SK-N-SH (cell line): Measurements from ENCODE around the gene CCDC28A. TPM values are rescaled to one million over a fixed set of nuclear protein-coding genes. Genes with fewer than 3 reads are reported as not detected.

ENCODE experiments used
- CTCF ChIA-PET: fragments of 300-600, 350-600 bp; formaldehyde crosslinking; extraction: SDS; loops from one replicate; lab custom pipeline; 2021; lab: Yijun Ruan, JAX
- POLR2A ChIA-PET: fragments of 350-600 bp; sonication (Branson Sonifier 250); formaldehyde crosslinking; extraction: SDS; loops from one replicate; lab custom pipeline; 2020; ENCODE audit warnings: antibody characterized with exemption, inconsistent platforms; lab: Yijun Ruan, JAX
- DNase-seq: peaks from one replicate; pipeline ENCODE4 v3.0.0; 2012
- H2AFZ ChIP-seq: fragments of 200-600 bp; sonication (generic); 2 replicates; pipeline ENCODE4 v1.8.1; 2016; ENCODE audit warnings: antibody characterized with exemption, mild to moderate bottlenecking, low read depth
- H3F3A ChIP-seq: fragments of 200-600 bp; sonication (generic); replicated peaks from 2 replicates; pipeline ENCODE3; 2016; ENCODE audit warnings: antibody characterized with exemption, mild to moderate bottlenecking; ENCODE audit not compliant: insufficient read depth
- H3K27ac ChIP-seq, 2 experiments: fragments of 200-500 bp in 1 of 2; fragments of 200-600 bp in 1 of 2; sonication (Bioruptor generic) in 1 of 2; sonication (generic), shearing (Covaris generic) in 1 of 2; 2 replicates each; pipeline versions ENCODE4 v1.5.1 to v1.6.1; 2014 to 2016; ENCODE audit warnings: low read depth in 2 of 2, inconsistent platforms in 1 of 2, low read length in 1 of 2, mild to moderate bottlenecking in 1 of 2, mixed read lengths in 1 of 2
- H3K27me3 ChIP-seq: fragments of 200-600 bp; sonication (generic), shearing (Covaris generic); 2 replicates; pipeline ENCODE4 v1.6.1; 2016; ENCODE audit warnings: mixed run types; ENCODE audit not compliant: insufficient read depth
- H3K36me3 ChIP-seq, 2 experiments: fragments of 200-500 bp in 1 of 2; fragments of 200-600 bp in 1 of 2; sonication (Bioruptor generic) in 1 of 2; sonication (generic) in 1 of 2; replicated peaks in 1 of 2; 2 replicates each; pipeline versions ENCODE3 to v1.5.1; 2014 to 2016; ENCODE audit warnings: low read length in 1 of 2, mild to moderate bottlenecking in 1 of 2; ENCODE audit not compliant: insufficient read depth in 2 of 2, control insufficient read depth in 1 of 2
- H3K4me1 ChIP-seq, 2 experiments: fragments of 200-500 bp in 1 of 2; fragments of 200-600 bp in 1 of 2; sonication (Bioruptor generic) in 1 of 2; sonication (generic), shearing (Covaris generic) in 1 of 2; 2 replicates each; pipeline versions ENCODE4 v1.5.1 to v1.6.1; 2014 to 2016; ENCODE audit warnings: low read depth in 1 of 2, low read length in 1 of 2, mixed run types in 1 of 2; ENCODE audit not compliant: insufficient read depth in 2 of 2, control insufficient read depth in 1 of 2
- H3K4me2 ChIP-seq: fragments of 200-600 bp; sonication (generic), shearing (Covaris generic); 2 replicates; pipeline ENCODE4 v1.6.1; 2017; ENCODE audit warnings: mixed run types
- H3K4me3 ChIP-seq, 2 experiments: fragments of 200-500 bp in 1 of 2; fragments of 200-600 bp in 1 of 2; sonication (Bioruptor generic) in 1 of 2; sonication (generic), shearing (Covaris generic) in 1 of 2; 2 replicates each; pipeline versions ENCODE4 v1.5.1 to v1.8.1; 2014 to 2016; ENCODE audit warnings: low read depth in 2 of 2, inconsistent platforms in 1 of 2, low read length in 1 of 2, mild to moderate bottlenecking in 1 of 2, mixed read lengths in 1 of 2, moderate library complexity in 1 of 2
- H3K79me2 ChIP-seq: fragments of 200-600 bp; sonication (generic); 2 replicates; pipeline ENCODE4 v1.8.1; 2017; ENCODE audit warnings: mild to moderate bottlenecking; ENCODE audit not compliant: insufficient read depth
- H3K9ac ChIP-seq: fragments of 200-600 bp; sonication (generic); 2 replicates; pipeline ENCODE4 v1.6.1; 2017; ENCODE audit warnings: mixed run types
- H3K9me2 ChIP-seq: fragments of 200-600 bp; sonication (generic); 2 replicates; pipeline ENCODE4 v1.6.1; 2017; ENCODE audit warnings: mixed run types
- H3K9me3 ChIP-seq: fragments of 200-600 bp; sonication (generic); 2 replicates; pipeline ENCODE4 v1.6.1; 2017; ENCODE audit warnings: mixed run types, mild to moderate bottlenecking, moderate library complexity
- H4K20me1 ChIP-seq: fragments of 200-600 bp; sonication (generic); 2 replicates; pipeline ENCODE4 v1.6.1; 2017; ENCODE audit warnings: mild to moderate bottlenecking, mixed run types; ENCODE audit not compliant: insufficient read depth
- CTCF ChIP-seq: fragments of 200-600 bp; sonication (generic); IDR thresholded peaks from 2 replicates; pipeline ENCODE4 v1.6.1; 2017; ENCODE audit warnings: antibody characterized with exemption, mild to moderate bottlenecking, moderate library complexity
- FOXJ3 ChIP-seq: sonication (generic); formaldehyde crosslinking; IDR thresholded peaks from 2 replicates; pipeline ENCODE4 v1.5.1; 2020; ENCODE audit warnings: mild to moderate bottlenecking, missing genetic modification reagents
- FOXM1 ChIP-seq: IDR thresholded peaks from 2 replicates; pipeline ENCODE4 v1.4.0; 2012; ENCODE audit warnings: low read depth, mild to moderate bottlenecking
- IRF3 ChIP-seq: fragments of 150-350 bp; IDR thresholded peaks from 2 replicates; pipeline ENCODE4 v1.6.1; 2016; ENCODE audit warnings: mild to moderate bottlenecking, low read depth, low read length
- JUND ChIP-seq: IDR thresholded peaks from 2 replicates; pipeline ENCODE4 v1.4.0; 2012
- MAX ChIP-seq: IDR thresholded peaks from 2 replicates; pipeline ENCODE4 v1.4.0; 2012; ENCODE audit warnings: low read depth
- MEF2A ChIP-seq: IDR thresholded peaks from 2 replicates; pipeline ENCODE4 v1.4.0; 2012; ENCODE audit warnings: low read depth, borderline replicate concordance
- NRF1 ChIP-seq: IDR thresholded peaks from 2 replicates; pipeline ENCODE4 v1.6.1; 2012; ENCODE audit warnings: low read depth, mild to moderate bottlenecking, low read length
- PBX3 ChIP-seq: IDR thresholded peaks from 2 replicates; pipeline ENCODE4; 2012
- RAD21 ChIP-seq: IDR thresholded peaks from 2 replicates; pipeline ENCODE4 v1.6.1; 2012; ENCODE audit warnings: mild to moderate bottlenecking, low read length
- REST ChIP-seq: IDR thresholded peaks from 2 replicates; pipeline ENCODE4 v1.6.1; 2012; ENCODE audit warnings: mild to moderate bottlenecking, low read depth, low read length, moderate library complexity
- RFX5 ChIP-seq: IDR thresholded peaks from 2 replicates; pipeline ENCODE4 v1.6.1; 2012; ENCODE audit warnings: mild to moderate bottlenecking, improper control_type of control experiment, low read length
- TAF1 ChIP-seq: IDR thresholded peaks from 2 replicates; pipeline ENCODE4 v1.6.1; 2012; ENCODE audit warnings: low read depth, mild to moderate bottlenecking, low read length, moderate library complexity, borderline replicate concordance
- TEAD4 ChIP-seq: IDR thresholded peaks from 2 replicates; pipeline ENCODE4 v1.4.0; 2012; ENCODE audit warnings: mild to moderate bottlenecking, borderline replicate concordance; ENCODE audit not compliant: insufficient read depth
- ZBTB33 ChIP-seq: IDR thresholded peaks from 2 replicates; pipeline ENCODE4 v1.4.0; 2012; ENCODE audit warnings: low read depth, borderline replicate concordance
- WGBS: methylation state at CpG from one replicate; pipeline ENCODE4 v1.1.6; 2017; ENCODE audit warnings: low lambda C conversion rate; 5-methylcytosine and 5-hydroxymethylcytosine counted together
- polyA plus RNA-seq, 3 experiments: library from polyadenylated mRNA; depleted of rRNA; stranded (reverse); fragments of >200 nt; gene quantifications; 2 replicates each; pipeline ENCODE4 v1.2.3, GENCODE V29; 2012

CCDC28A gene
- polyA plus RNA-seq, 1 of the 3 experiments (the other 2 are of a cell fraction): 11.4 TPM

- no peak for TF ChIP-seq REST
Measured at GRCh38 chr6:138776659-138777058, 3.1 kb downstream of the CCDC28A start (continued).

GRCh38 chr6:138778331-138778730, 4.8 kb downstream of the CCDC28A start:
- H3K4me2 ChIP-seq: no peak overlapping the region
- H3K4me1 ChIP-seq: peaks cover 0 to 4% of the 10 kb centered on the region in 2 experiments; a peak in 2 of 4 replicates
- WGBS: 91% methylated on average over 6 of the region's 6 CpGs
- no peaks in the 10 kb centered on the region for H3K9me3 ChIP-seq
- H3K4me3 ChIP-seq: no peak overlapping the region
- H2AFZ ChIP-seq: no peak overlapping the region
- no peaks in the 10 kb centered on the region for H4K20me1 ChIP-seq
- DNase-seq: no peak
- H3F3A ChIP-seq: peaks cover 3% of the 10 kb centered on the region
- ChIA-PET CTCF (no interaction called here), POLR2A (no interaction called here)
- H3K79me2 ChIP-seq: peaks cover 12% of the 10 kb centered on the region
- no peak for TF ChIP-seq CTCF
- TF ChIP-seq IRF3: no peak
- TF ChIP-seq PBX3: no peak
- no peak for TF ChIP-seq RAD21
- no peak for TF ChIP-seq FOXM1
- TF ChIP-seq NRF1: no peak
- no peak for TF ChIP-seq ZBTB33
- no peak for TF ChIP-seq MAX
- TF ChIP-seq REST: no peak
- no peak for TF ChIP-seq FOXJ3
- no peak for TF ChIP-seq JUND
- no peak for TF ChIP-seq RFX5
- no peak for TF ChIP-seq TEAD4
- no peak for TF ChIP-seq TAF1
- TF ChIP-seq MEF2A: no peak
- no peaks in the 10 kb centered on the region for H3K27me3 ChIP-seq
- H3K9me2 ChIP-seq: no peaks in the 10 kb centered on the region
- H3K27ac ChIP-seq: no peak overlapping the region
- H3K9ac ChIP-seq: no peak overlapping the region
- H3K36me3 ChIP-seq: peaks cover 7 to 51% of the 10 kb centered on the region in 2 experiments
